Gastroesophageal sphincter (tissue), 4 donors: ENCODE data around the gene RAPGEF5. TPM values are rescaled to one million over a fixed set of nuclear protein-coding genes. Genes with fewer than 3 reads are reported as not detected.

Experiments
- ATAC-seq: fragments of 150-250 bp; one replicate; pipeline ENCODE4 v1.9.1; 2016; ENCODE audit warnings: mild to moderate bottlenecking, moderate library complexity
- H3K27ac ChIP-seq, 4 donors: fragments of 200-600 bp; sonication (generic) in 3 of 4; 1 replicate in 3 of 4; 2 replicates in 1 of 4; pipeline ENCODE4 v1.5.1; 2016 to 2019
- H3K27me3 ChIP-seq: fragments of 200-600 bp; sonication (generic); one replicate; pipeline ENCODE4 v1.5.1; 2019
- H3K36me3 ChIP-seq, 2 donors: fragments of 200-600 bp; sonication (generic); one replicate each; pipeline ENCODE4 v1.5.1; 2019; ENCODE audit warnings: control low read depth in 1 of 2
- H3K4me1 ChIP-seq, 3 donors: fragments of 200-600 bp; sonication (generic); 1 replicate in 2 of 3; 2 replicates in 1 of 3; pipeline ENCODE4 v1.5.1; 2016 to 2019; ENCODE audit warnings: control low read depth in 2 of 3
- H3K4me3 ChIP-seq, 2 donors: fragments of 200-600 bp; sonication (generic); one replicate each; pipeline ENCODE4 v1.5.1; 2019; ENCODE audit warnings: mild to moderate bottlenecking in 1 of 2, moderate library complexity in 1 of 2
- H3K9me3 ChIP-seq, 3 donors: fragments of 200-600 bp; sonication (generic); one replicate each; pipeline ENCODE4 v1.5.1; 2017 to 2019; ENCODE audit warnings: control low read depth in 2 of 3
- CTCF ChIP-seq, 4 experiments: fragments of 200-600 bp in 2 of 4; fragments of 450-650 bp in 2 of 4; sonication (generic) in 1 of 4; IDR thresholded peaks; one replicate each; pipeline ENCODE4 v1.5.1; 2017 to 2019; ENCODE audit warnings: antibody characterized with exemption in 4 of 4, mild to moderate bottlenecking in 2 of 4, moderate library complexity in 2 of 4
- EP300 ChIP-seq: sonication (generic); formaldehyde crosslinking; IDR thresholded peaks from one replicate; pipeline ENCODE4 v1.6.1; 2017; ENCODE audit warnings: antibody characterized with exemption, mild to moderate bottlenecking
- POLR2A ChIP-seq, 2 donors: fragments of 450-650 bp; IDR thresholded peaks; one replicate each; pipeline ENCODE4 v1.6.1; 2017; ENCODE audit warnings: antibody characterized with exemption in 2 of 2, mild to moderate bottlenecking in 2 of 2, moderate library complexity in 1 of 2
- POLR2AphosphoS5 ChIP-seq: sonication (generic); formaldehyde crosslinking; IDR thresholded peaks from one replicate; pipeline ENCODE4 v1.6.1; 2017; ENCODE audit warnings: antibody characterized with exemption
- WGBS, 2 donors: methylation state at CpG; one replicate each; pipeline ENCODE4 v1.1.5; 2018; ENCODE audit warnings: low coverage in 1 of 2; 5-methylcytosine and 5-hydroxymethylcytosine counted together
- total RNA-seq, 4 donors: library from RNA; depleted of rRNA; stranded (reverse); fragments of >200 nt; gene quantifications; one replicate each; pipeline ENCODE4 v1.1.0, GENCODE V29; 2016

Gene RAPGEF5
- total RNA-seq, 4 donors from 2014 or later = 21.5 to 29.8 (median 26.6) TPM

GRCh38 chr7:22179442-22179879, 177.5 kb downstream of the RAPGEF5 start:
- TF ChIP-seq POLR2A (IDR thresholded peaks at IDR 0.05) (no peak), CTCF (IDR thresholded peaks at IDR 0.05) (no peak), EP300 (no peak), POLR2AphosphoS5 (no peak)
- Histone ChIP-seq H3K27me3 (no peaks in the 10 kb centered on the region), H3K36me3 (peaks cover 0 to 3% of the 10 kb centered on the region in 2 donors), H3K4me3 (no peak overlapping the region), H3K4me1 (no peaks in the 10 kb centered on the region), H3K9me3 (no peaks in the 10 kb centered on the region), H3K27ac (no peak overlapping the region)
- WGBS, 2 donors = 81 to 88% methylated on average over 4 of the region's 4 CpGs
- ATAC-seq = no peak

GRCh38 chr7:22178735-22179134, 178.2 kb downstream of the RAPGEF5 start:
- 40% methylated on average over 1 of the region's 1 CpG; no CpG with 5 or more reads in 1 of the 2 donors for WGBS, 2 donors
- ATAC-seq = no peak
- H3K36me3 ChIP-seq = peaks cover 0 to 3% of the 10 kb centered on the region in 2 donors
- H3K4me1 ChIP-seq = no peaks in the 10 kb centered on the region
- no peaks in the 10 kb centered on the region for H3K9me3 ChIP-seq
- TF ChIP-seq EP300 = no peak
- no peak for TF ChIP-seq POLR2A (IDR thresholded peaks at IDR 0.05)
- no peak for TF ChIP-seq POLR2AphosphoS5
- TF ChIP-seq CTCF (IDR thresholded peaks at IDR 0.05) = no peak
- no peaks in the 10 kb centered on the region for H3K27me3 ChIP-seq
- H3K4me3 ChIP-seq = no peak overlapping the region
- no peak overlapping the region for H3K27ac ChIP-seq

GRCh38 chr7:22176791-22177412, 180.1 kb downstream of the RAPGEF5 start:
- Histone ChIP-seq H3K4me1 (no peaks in the 10 kb centered on the region), H3K9me3 (no peaks in the 10 kb centered on the region), H3K36me3 (no peaks in the 10 kb centered on the region), H3K27ac (no peak overlapping the region), H3K4me3 (no peak overlapping the region), H3K27me3 (no peaks in the 10 kb centered on the region)
- TF ChIP-seq CTCF (IDR thresholded peaks at IDR 0.05) (no peak), POLR2A (IDR thresholded peaks at IDR 0.05) (no peak), POLR2AphosphoS5 (no peak), EP300 (no peak)
- 49 to 93% methylated on average over 3 of the region's 3 CpGs for WGBS, 2 donors
- no peak for ATAC-seq

GRCh38 chr7:22174574-22174953, 182.4 kb downstream of the RAPGEF5 start:
- Histone ChIP-seq H3K27ac (no peak overlapping the region), H3K4me3 (no peak overlapping the region), H3K27me3 (no peaks in the 10 kb centered on the region), H3K4me1 (no peaks in the 10 kb centered on the region), H3K9me3 (no peaks in the 10 kb centered on the region), H3K36me3 (no peaks in the 10 kb centered on the region)
- TF ChIP-seq POLR2A (IDR thresholded peaks at IDR 0.05) (no peak), CTCF (IDR thresholded peaks at IDR 0.05) (no peak), EP300 (no peak), POLR2AphosphoS5 (no peak)
- no peak for ATAC-seq

GRCh38 chr7:22173685-22174573, 183.0 kb downstream of the RAPGEF5 start:
- H3K9me3 ChIP-seq = no peaks in the 10 kb centered on the region
- H3K4me1 ChIP-seq = no peaks in the 10 kb centered on the region
- WGBS, 2 donors = 88 to 89% methylated on average over 4 to 5 of the region's 7 CpGs
- H3K27ac ChIP-seq = no peak overlapping the region
- no peaks in the 10 kb centered on the region for H3K27me3 ChIP-seq
- H3K36me3 ChIP-seq = no peaks in the 10 kb centered on the region
- ATAC-seq = no peak
- TF ChIP-seq EP300 (no peak), POLR2A (IDR thresholded peaks at IDR 0.05) (no peak), CTCF (IDR thresholded peaks at IDR 0.05) (no peak), POLR2AphosphoS5 (no peak)
- no peak overlapping the region for H3K4me3 ChIP-seq
